ENCODE measurements around the gene SH3BP4. TPM values are rescaled to one million over a fixed set of nuclear protein-coding genes. Genes with fewer than 3 reads are reported as not detected.

Gene SH3BP4
- total and polyA plus RNA-seq, 4 donors: 4.1 to 18.4 (median 12.2) TPM

GRCh38 chr2:235070063-235070706 lies 118.4 kb downstream of the SH3BP4 start:
- H3K4me3 ChIP-seq (ENCODE audit: low read depth in 1 of 3, low read length in 3 of 3): no peak overlapping the region
- DNase-seq (ENCODE audit: low spot score): no peak

More at GRCh38 chr2:235070063-235070706, 118.4 kb downstream of the SH3BP4 start:
- Histone ChIP-seq H3K36me3 (ENCODE audit: control insufficient read depth in 4 of 4, insufficient read depth in 3 of 4, low read depth in 1 of 4, low read length in 3 of 4) (no peaks in the 10 kb centered on the region), H3K4me1 (ENCODE audit: control insufficient read depth in 4 of 4, insufficient read depth in 4 of 4, low read length in 3 of 4) (no peaks in the 10 kb centered on the region), H3K27ac (ENCODE audit: low read depth in 1 of 2, low read length in 2 of 2) (no peak overlapping the region), H3K9me3 (ENCODE audit: control insufficient read depth in 4 of 4, low read length in 3 of 4) (no peaks in the 10 kb centered on the region), H3K27me3 (ENCODE audit: control insufficient read depth in 4 of 4, insufficient read depth in 4 of 4, low read length in 3 of 4) (no peaks in the 10 kb centered on the region), H3K9ac (ENCODE audit: low read depth in 1 of 2, low read length in 2 of 2) (no peak overlapping the region)
- TF ChIP-seq FOXA2 (IDR thresholded peaks at IDR 0.05): no peak
- no peak for TF ChIP-seq ATF3 (IDR thresholded peaks at IDR 0.05)
- no peak for TF ChIP-seq HNF4G (IDR thresholded peaks at IDR 0.05)
- TF ChIP-seq NR2F2 (IDR thresholded peaks at IDR 0.05): no peak
- no peak for TF ChIP-seq EGR1 (IDR thresholded peaks at IDR 0.05; ENCODE audit: low read depth in 2 of 2)
- TF ChIP-seq JUND (IDR thresholded peaks at IDR 0.05): no peak
- no peak for TF ChIP-seq GABPA (IDR thresholded peaks at IDR 0.05 in 1 of 2, conservative IDR thresholded peaks at IDR 0.05 in 1 of 2)
- no peak for TF ChIP-seq TAF1 (conservative IDR thresholded peaks at IDR 0.05)
- no peak for TF ChIP-seq SP1 (IDR thresholded peaks at IDR 0.05)
- TF ChIP-seq YY1 (IDR thresholded peaks at IDR 0.05): no peak
- TF ChIP-seq FOXA1 (IDR thresholded peaks at IDR 0.05): no peak
- no peak for TF ChIP-seq CTCF (IDR thresholded peaks at IDR 0.05; ENCODE audit: low read depth, low read length, missing input control)
- no peak for TF ChIP-seq ZBTB33 (IDR thresholded peaks at IDR 0.05)
- no peak for TF ChIP-seq RAD21 (IDR thresholded peaks at IDR 0.05)
- TF ChIP-seq REST (IDR thresholded peaks at IDR 0.05): no peak
- no peak for TF ChIP-seq MAX (IDR thresholded peaks at IDR 0.05)
